Endodermal cell (in vitro differentiated cells): ENCODE results near the gene TBX3. TPM values are rescaled to one million over a fixed set of nuclear protein-coding genes. Genes with fewer than 3 reads are reported as not detected.
A peak's percentile ranks its signal among the peaks of the same experiment; 100 is the strongest.

Source experiments
- DNase-seq: peaks from one replicate; pipeline ENCODE4 v3.0.0-alpha.2; 2017
- H3K27ac ChIP-seq: 2 replicates; pipeline ENCODE4 v1.5.1; 2013; ENCODE audit warnings: mild to moderate bottlenecking, low read depth, low read length, moderate library complexity
- H3K27me3 ChIP-seq: 2 replicates; pipeline ENCODE4 v1.6.1; 2013; ENCODE audit warnings: mild to moderate bottlenecking, low read length, moderate library complexity; ENCODE audit not compliant: insufficient read depth, control insufficient read depth, poor library complexity, severe bottlenecking
- H3K36me3 ChIP-seq: 2 replicates; pipeline ENCODE4 v1.7.0; 2013; ENCODE audit warnings: mild to moderate bottlenecking, low read length, moderate library complexity; ENCODE audit not compliant: control insufficient read depth, insufficient read depth
- H3K4me1 ChIP-seq: one replicate; pipeline ENCODE4 v1.7.0; 2013; ENCODE audit warnings: low read length; ENCODE audit not compliant: control insufficient read depth, insufficient read depth
- H3K4me3 ChIP-seq: 2 replicates; pipeline ENCODE4 v1.5.1; 2013; ENCODE audit warnings: mild to moderate bottlenecking, low read length, moderate library complexity
- H3K9ac ChIP-seq: 2 replicates; pipeline ENCODE4 v1.6.1; 2013; ENCODE audit warnings: mild to moderate bottlenecking, low read length, moderate library complexity; ENCODE audit not compliant: poor library complexity, severe bottlenecking; ENCODE audit errors: extremely low read depth
- H3K9me3 ChIP-seq: 2 replicates; pipeline ENCODE4 v1.6.1; 2013; ENCODE audit warnings: mild to moderate bottlenecking, low read length, moderate library complexity; ENCODE audit not compliant: control insufficient read depth
- H3K27ac Mint-ChIP-seq: 2 replicates; pipeline ENCODE4 v1.8.0; 2020; ENCODE audit warnings: mixed read lengths
- H3K27me3 Mint-ChIP-seq: 2 replicates; pipeline ENCODE4 v1.8.0; 2021; ENCODE audit warnings: mild to moderate bottlenecking, mixed read lengths; ENCODE audit not compliant: insufficient read depth
- H3K36me3 Mint-ChIP-seq: 2 replicates; pipeline ENCODE4 v1.8.0; 2020; ENCODE audit warnings: low read depth, mixed read lengths
- H3K4me1 Mint-ChIP-seq: 2 replicates; pipeline ENCODE4 v1.8.0; 2020; ENCODE audit warnings: mixed read lengths
- H3K4me3 Mint-ChIP-seq: 2 replicates; pipeline ENCODE4 v1.8.0; 2020; ENCODE audit warnings: mild to moderate bottlenecking, moderate library complexity, mixed read lengths
- H3K9me3 Mint-ChIP-seq: 2 replicates; pipeline ENCODE4 v1.8.0; 2020; ENCODE audit warnings: mild to moderate bottlenecking, mixed read lengths
- CTCF ChIP-seq: fragments of 200-600 bp; sonication (generic); conservative IDR thresholded peaks from 2 replicates; pipeline ENCODE4 v1.5.0; 2021; ENCODE audit warnings: antibody characterized with exemption, mild to moderate bottlenecking
- WGBS, 2 experiments: methylation state at CpG; one replicate each; pipeline versions ENCODE4 v1.1.5 to v1.1.7; 2013; ENCODE audit warnings: missing lambda C conversion rate in 2 of 2, mixed read lengths in 1 of 2; ENCODE audit not compliant: insufficient coverage in 1 of 2, insufficient read length in 1 of 2; 5-methylcytosine and 5-hydroxymethylcytosine counted together
- total RNA-seq, 2 donors: library from RNA; stranded (reverse); fragmentation: NEBNext Ultra II Directional in 1 of 2; extraction: Animal tissue kit (Norgen Biotek cat#: 25700) in 1 of 2; gene quantifications; 2 replicates in 1 of 2; 3 replicates in 1 of 2; pipeline ENCODE4 v1.2.1, GENCODE V29; 2021

Gene TBX3
- total RNA-seq, 2 donors from 2014 or later: 80.8 to 88.1 TPM

- TF ChIP-seq CTCF: no peak
- no peak overlapping the region for H3K27ac ChIP-seq
- Mint-ChIP-seq H3K9me3 (no peaks in the 10 kb centered on the region), H3K36me3 (no peaks in the 10 kb centered on the region), H3K27ac (no peak overlapping the region), H3K4me1 (peaks cover 21% of the 10 kb centered on the region), H3K27me3 (peaks cover 14% of the 10 kb centered on the region), H3K4me3 (no peak overlapping the region)
- no peaks in the 10 kb centered on the region for H3K4me1 ChIP-seq
- H3K27me3 ChIP-seq: no peaks in the 10 kb centered on the region
- H3K9me3 ChIP-seq: peaks cover 2% of the 10 kb centered on the region
- no peak for DNase-seq
- H3K9ac ChIP-seq: no peak overlapping the region
- WGBS, 2 experiments: 66 to 84% methylated on average over 2 to 5 of the region's 7 CpGs
- no peak overlapping the region for H3K4me3 ChIP-seq
- no peaks in the 10 kb centered on the region for H3K36me3 ChIP-seq
Measured at GRCh38 chr12:114631242-114631641, 52.7 kb downstream of the TBX3 start.

GRCh38 chr12:114628199-114628598, 55.8 kb downstream of the TBX3 start:
- Histone ChIP-seq H3K9me3 (peaks cover 3% of the 10 kb centered on the region), H3K27ac (no peak overlapping the region), H3K9ac (no peak overlapping the region), H3K4me3 (no peak overlapping the region), H3K27me3 (no peaks in the 10 kb centered on the region), H3K36me3 (no peaks in the 10 kb centered on the region), H3K4me1 (no peaks in the 10 kb centered on the region)
- H3K36me3 Mint-ChIP-seq: no peaks in the 10 kb centered on the region
- H3K27ac Mint-ChIP-seq: no peak overlapping the region
- DNase-seq: peak; percentile 81
- peaks cover 14% of the 10 kb centered on the region for H3K4me1 Mint-ChIP-seq
- H3K4me3 Mint-ChIP-seq: no peak overlapping the region
- 52 to 63% methylated on average over 2 to 5 of the region's 5 CpGs for WGBS, 2 experiments
- TF ChIP-seq CTCF: no peak
- H3K27me3 Mint-ChIP-seq: peaks cover 15% of the 10 kb centered on the region
- no peaks in the 10 kb centered on the region for H3K9me3 Mint-ChIP-seq

GRCh38 chr12:114627393-114627792, 56.6 kb downstream of the TBX3 start:
- H3K27me3 ChIP-seq: no peaks in the 10 kb centered on the region
- H3K4me1 ChIP-seq: no peaks in the 10 kb centered on the region
- no peak overlapping the region for H3K27ac ChIP-seq
- Mint-ChIP-seq H3K36me3 (no peaks in the 10 kb centered on the region), H3K27ac (no peak overlapping the region), H3K4me1 (peaks cover 14% of the 10 kb centered on the region), H3K4me3 (no peak overlapping the region), H3K27me3 (peaks cover 16% of the 10 kb centered on the region), H3K9me3 (no peaks in the 10 kb centered on the region)
- H3K4me3 ChIP-seq: no peak overlapping the region
- H3K9me3 ChIP-seq: peaks cover 3% of the 10 kb centered on the region
- no peaks in the 10 kb centered on the region for H3K36me3 ChIP-seq
- H3K9ac ChIP-seq: no peak overlapping the region
- DNase-seq: no peak
- TF ChIP-seq CTCF: no peak
